DND-41 (cell line): ENCODE data around the gene PI4K2B.

ENCODE experiments used
- ATAC-seq: fragments of 200-7000 bp; cut with Tn5 transposase; 3 replicates; pipeline ENCODE4 v1.9.1; 2021; ENCODE audit warnings: low read depth; ENCODE audit not compliant: insufficient read depth
- DNase-seq: peaks from one replicate; pipeline ENCODE4 v3.0.0-alpha.2; 2020
- H2AFZ ChIP-seq: 2 replicates; pipeline ENCODE4 v1.6.0; 2012; ENCODE audit warnings: low read depth, low read length
- H3K27ac ChIP-seq: 2 replicates; pipeline ENCODE4 v1.5.1; 2012; ENCODE audit warnings: low read length, inconsistent platforms
- H3K27me3 ChIP-seq: fragments of 200-600 bp; sonication (generic); 2 replicates; pipeline ENCODE4 v1.6.0; 2012; ENCODE audit warnings: low read length, mild to moderate bottlenecking, inconsistent platforms; ENCODE audit not compliant: insufficient read depth, poor library complexity
- H3K36me3 ChIP-seq: 2 replicates; pipeline ENCODE4 v1.5.1; 2012; ENCODE audit warnings: low read length, inconsistent platforms; ENCODE audit not compliant: insufficient read depth
- H3K4me1 ChIP-seq: 2 replicates; pipeline ENCODE4 v1.5.1; 2012; ENCODE audit warnings: mild to moderate bottlenecking, low read length; ENCODE audit not compliant: insufficient read depth
- H3K4me2 ChIP-seq: 2 replicates; pipeline ENCODE4 v1.6.0; 2012; ENCODE audit warnings: mild to moderate bottlenecking, moderate library complexity, low read length, inconsistent platforms; ENCODE audit not compliant: insufficient read depth
- H3K4me3 ChIP-seq, 2 experiments: fragments of 200-600 bp in 1 of 2; shearing (Covaris generic) in 1 of 2; 2 replicates each; pipeline ENCODE4 v1.5.1; 2012 to 2016; ENCODE audit warnings: inconsistent platforms in 2 of 2, low read length in 2 of 2, mild to moderate bottlenecking in 2 of 2, low read depth in 1 of 2, moderate library complexity in 1 of 2
- H3K79me2 ChIP-seq: 2 replicates; pipeline ENCODE4 v1.6.0; 2012; ENCODE audit warnings: low read length, inconsistent platforms; ENCODE audit not compliant: insufficient read depth
- H3K9ac ChIP-seq: 2 replicates; pipeline ENCODE4 v1.6.0; 2012; ENCODE audit warnings: low read depth, mild to moderate bottlenecking, inconsistent platforms, low read length, moderate library complexity
- H3K9me3 ChIP-seq: 2 replicates; pipeline ENCODE4 v1.5.1; 2012; ENCODE audit warnings: low read length, moderate library complexity, mild to moderate bottlenecking, inconsistent platforms; ENCODE audit not compliant: insufficient read depth, severe bottlenecking
- H4K20me1 ChIP-seq: 2 replicates; pipeline ENCODE4 v1.6.0; 2012; ENCODE audit warnings: low read length; ENCODE audit not compliant: insufficient read depth
- EZH2 ChIP-seq: IDR thresholded peaks from 3 replicates; pipeline ENCODE4 v1.6.1; 2012; ENCODE audit warnings: borderline replicate concordance, low read depth, mild to moderate bottlenecking, moderate library complexity, low read length, inconsistent platforms; ENCODE audit not compliant: severe bottlenecking
- TF ChIP-seq, protein P1 (sequence below): IDR thresholded peaks from 2 replicates; pipeline ENCODE4 v1.5.1; 2012; ENCODE audit warnings: borderline replicate concordance, low read length, moderate library complexity, mild to moderate bottlenecking; ENCODE audit not compliant: poor library complexity, severe bottlenecking; ENCODE audit errors: extremely low read depth

Gene PI4K2B

GRCh38 chr4:25198713-25199112 lies 35.1 kb upstream of the PI4K2B start:
- Histone ChIP-seq H3K4me3 (no peak overlapping the region), H3K9me3 (no peaks in the 10 kb centered on the region), H3K4me2 (no peak overlapping the region), H3K36me3 (peaks cover 6% of the 10 kb centered on the region; the same call in 1 of the 2 replicates), H3K9ac (no peak overlapping the region), H4K20me1 (no peaks in the 10 kb centered on the region), H3K4me1 (no peaks in the 10 kb centered on the region), H3K27me3 (no peaks in the 10 kb centered on the region), H2AFZ (no peak overlapping the region), H3K27ac (no peak overlapping the region), H3K79me2 (no peaks in the 10 kb centered on the region)
- no peak for ATAC-seq
- DNase-seq, result no peak
- TF ChIP-seq EZH2, result no peak
- TF ChIP-seq, protein P1, sequence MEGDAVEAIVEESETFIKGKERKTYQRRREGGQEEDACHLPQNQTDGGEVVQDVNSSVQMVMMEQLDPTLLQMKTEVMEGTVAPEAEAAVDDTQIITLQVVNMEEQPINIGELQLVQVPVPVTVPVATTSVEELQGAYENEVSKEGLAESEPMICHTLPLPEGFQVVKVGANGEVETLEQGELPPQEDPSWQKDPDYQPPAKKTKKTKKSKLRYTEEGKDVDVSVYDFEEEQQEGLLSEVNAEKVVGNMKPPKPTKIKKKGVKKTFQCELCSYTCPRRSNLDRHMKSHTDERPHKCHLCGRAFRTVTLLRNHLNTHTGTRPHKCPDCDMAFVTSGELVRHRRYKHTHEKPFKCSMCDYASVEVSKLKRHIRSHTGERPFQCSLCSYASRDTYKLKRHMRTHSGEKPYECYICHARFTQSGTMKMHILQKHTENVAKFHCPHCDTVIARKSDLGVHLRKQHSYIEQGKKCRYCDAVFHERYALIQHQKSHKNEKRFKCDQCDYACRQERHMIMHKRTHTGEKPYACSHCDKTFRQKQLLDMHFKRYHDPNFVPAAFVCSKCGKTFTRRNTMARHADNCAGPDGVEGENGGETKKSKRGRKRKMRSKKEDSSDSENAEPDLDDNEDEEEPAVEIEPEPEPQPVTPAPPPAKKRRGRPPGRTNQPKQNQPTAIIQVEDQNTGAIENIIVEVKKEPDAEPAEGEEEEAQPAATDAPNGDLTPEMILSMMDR, result no peak

- DNase-seq (no peak), ATAC-seq (no peak)
- Histone ChIP-seq H3K4me2 (no peak overlapping the region), H3K4me1 (no peaks in the 10 kb centered on the region), H3K4me3 (no peak overlapping the region), H3K9ac (no peak overlapping the region), H3K36me3 (no peaks in the 10 kb centered on the region), H3K9me3 (peaks cover 2% of the 10 kb centered on the region), H3K79me2 (no peaks in the 10 kb centered on the region), H3K27ac (no peak overlapping the region), H2AFZ (no peak overlapping the region), H4K20me1 (no peaks in the 10 kb centered on the region), H3K27me3 (no peaks in the 10 kb centered on the region)
- TF ChIP-seq, protein P1, result no peak
- TF ChIP-seq EZH2, result no peak
Measured at GRCh38 chr4:25207997-25208396, 25.8 kb upstream of the PI4K2B start.

DNA sequence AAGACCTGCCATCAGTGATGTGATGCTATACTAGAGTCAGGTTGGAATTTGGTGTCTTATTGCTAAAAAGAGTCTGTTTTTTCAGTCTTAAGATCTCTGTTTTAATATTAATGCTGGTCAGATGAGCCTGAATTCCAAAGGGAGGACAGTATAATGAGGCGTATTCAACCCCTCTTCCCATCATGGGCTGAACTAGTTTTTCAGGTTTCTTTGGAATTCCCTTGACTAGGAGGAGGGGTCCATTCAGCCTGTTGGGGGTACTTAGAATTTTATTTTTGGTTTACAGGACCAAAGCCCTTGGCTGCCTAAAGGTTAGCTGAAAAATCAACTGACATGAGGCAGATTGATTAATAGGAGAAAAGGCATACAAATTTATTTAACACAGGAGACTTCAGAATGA lies 24.1 kb upstream of the PI4K2B start:
- peaks cover 2% of the 10 kb centered on the region for H3K9me3 ChIP-seq
- no peak for TF ChIP-seq EZH2
- TF ChIP-seq, protein P1, result no peak
- ATAC-seq, result no peak
- no peak overlapping the region for H3K9ac ChIP-seq
- no peak overlapping the region for H3K4me2 ChIP-seq
- H3K79me2 ChIP-seq, result no peaks in the 10 kb centered on the region
- H2AFZ ChIP-seq, result no peak overlapping the region
- H4K20me1 ChIP-seq, result no peaks in the 10 kb centered on the region
- no peaks in the 10 kb centered on the region for H3K4me1 ChIP-seq
- H3K27me3 ChIP-seq, result no peaks in the 10 kb centered on the region
- no peak overlapping the region for H3K27ac ChIP-seq
- no peaks in the 10 kb centered on the region for H3K36me3 ChIP-seq
- DNase-seq, result no peak
- H3K4me3 ChIP-seq, result no peak overlapping the region

DNA sequence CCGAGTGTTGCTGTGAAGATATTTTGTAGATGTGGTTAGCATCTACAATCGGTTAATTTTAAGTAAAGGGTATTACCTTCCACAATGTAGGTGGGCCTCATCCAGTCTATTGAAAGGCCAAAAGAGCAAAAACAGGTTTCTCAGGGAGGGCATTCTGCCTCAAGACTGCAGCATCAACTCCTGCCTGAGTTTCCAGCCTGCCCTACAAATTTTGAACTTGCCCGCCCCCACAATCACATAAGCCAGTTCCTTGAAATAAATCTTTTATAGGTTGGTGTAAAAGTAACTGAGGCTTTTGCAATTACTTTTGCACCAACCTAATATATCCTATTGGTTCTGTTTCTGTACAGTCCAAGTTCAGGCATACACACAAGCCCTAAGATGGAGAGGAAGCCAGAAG lies 22.1 kb upstream of the PI4K2B start:
- Histone ChIP-seq H3K4me2 (no peak overlapping the region), H3K79me2 (no peaks in the 10 kb centered on the region), H3K9me3 (peaks cover 2% of the 10 kb centered on the region), H3K36me3 (no peaks in the 10 kb centered on the region), H3K4me3 (no peak overlapping the region), H3K4me1 (no peaks in the 10 kb centered on the region), H3K9ac (no peak overlapping the region), H4K20me1 (no peaks in the 10 kb centered on the region), H3K27me3 (no peaks in the 10 kb centered on the region), H3K27ac (no peak overlapping the region), H2AFZ (no peak overlapping the region)
- no peak for DNase-seq
- TF ChIP-seq, protein P1, result no peak
- no peak for TF ChIP-seq EZH2
- no peak for ATAC-seq
